GM13977 (cell line): Measurements from ENCODE around the gene SLC12A8.

Experiments
- DNase-seq: peaks from one replicate; pipeline ENCODE4 v3.0.0; 2012; ENCODE audit warnings: low spot score
- in situ Hi-C: fragments of 300-500 bp; cut with MboI; formaldehyde crosslinking; loops from one replicate; pipeline ENCODE4 v1.12.0; 2022; ENCODE audit warnings: low sequenced_read_pairs, low pct_unique_long_range_greater_than_20kb, mixed read lengths, inconsistent platforms; ENCODE audit not compliant: unreplicated experiment
- TF ChIP-seq, protein P1 (sequence below): IDR thresholded peaks from 2 replicates; pipeline ENCODE4 v1.5.1; 2012; ENCODE audit warnings: mild to moderate bottlenecking, control low read depth; ENCODE audit not compliant: insufficient read depth; ENCODE audit errors: extremely low read depth, missing control alignments

SLC12A8 gene

DNA sequence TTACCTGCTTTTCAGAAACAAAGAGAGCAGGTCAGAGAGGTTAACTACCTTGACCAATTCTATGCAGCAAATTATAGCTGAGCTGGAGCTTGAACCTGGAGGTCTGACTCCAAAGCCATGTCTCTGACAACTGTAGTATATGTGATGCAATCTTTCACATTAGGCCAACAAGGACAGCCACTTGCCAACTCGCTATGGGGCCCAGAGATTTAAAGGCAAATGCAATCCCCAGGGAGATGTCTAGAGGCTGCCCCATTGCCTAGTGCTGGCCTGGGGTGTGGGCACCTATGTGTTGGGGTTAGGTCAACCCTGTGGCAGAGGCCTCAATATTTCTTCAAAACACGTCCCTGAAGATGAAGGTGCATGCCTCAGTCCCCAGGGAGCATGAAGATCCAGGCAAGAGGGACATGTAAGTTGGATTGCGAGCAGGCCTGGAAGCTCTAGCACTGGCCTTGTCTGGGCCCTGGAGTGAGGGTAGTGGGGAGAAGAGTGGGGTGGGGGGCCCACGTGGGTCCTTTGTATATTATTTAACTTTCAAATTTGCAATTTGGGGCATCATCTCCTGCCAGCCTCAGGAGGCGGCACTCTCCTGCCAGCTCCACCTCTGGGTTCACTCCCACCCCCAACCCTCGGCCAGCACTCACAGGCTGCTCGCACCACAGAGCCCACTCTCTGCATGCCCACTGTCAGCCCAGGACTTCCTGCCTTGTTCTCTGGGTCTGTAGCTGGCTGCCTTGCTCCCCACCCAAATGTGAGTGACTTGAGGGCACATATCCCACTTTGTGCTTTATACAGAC, 64.3 kb downstream of the SLC12A8 start:
- no peak for DNase-seq

DNA sequence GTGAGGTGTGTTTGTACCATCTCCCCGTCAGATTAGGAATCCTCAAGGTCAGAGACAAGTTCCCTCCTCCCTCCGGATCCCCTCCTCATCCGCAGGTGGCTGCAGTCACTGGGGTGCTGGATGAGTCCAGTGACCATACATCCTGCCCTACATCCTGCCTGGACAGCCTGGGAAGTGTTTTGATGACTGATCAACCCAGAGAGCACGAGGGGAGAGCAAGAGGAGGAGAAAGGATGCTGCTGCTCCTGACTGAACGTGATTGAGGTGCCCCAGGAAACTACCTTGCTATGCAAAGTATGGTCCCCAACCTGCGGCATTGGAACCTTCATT, 65.1 kb downstream of the SLC12A8 start:
- TF ChIP-seq, protein P1, sequence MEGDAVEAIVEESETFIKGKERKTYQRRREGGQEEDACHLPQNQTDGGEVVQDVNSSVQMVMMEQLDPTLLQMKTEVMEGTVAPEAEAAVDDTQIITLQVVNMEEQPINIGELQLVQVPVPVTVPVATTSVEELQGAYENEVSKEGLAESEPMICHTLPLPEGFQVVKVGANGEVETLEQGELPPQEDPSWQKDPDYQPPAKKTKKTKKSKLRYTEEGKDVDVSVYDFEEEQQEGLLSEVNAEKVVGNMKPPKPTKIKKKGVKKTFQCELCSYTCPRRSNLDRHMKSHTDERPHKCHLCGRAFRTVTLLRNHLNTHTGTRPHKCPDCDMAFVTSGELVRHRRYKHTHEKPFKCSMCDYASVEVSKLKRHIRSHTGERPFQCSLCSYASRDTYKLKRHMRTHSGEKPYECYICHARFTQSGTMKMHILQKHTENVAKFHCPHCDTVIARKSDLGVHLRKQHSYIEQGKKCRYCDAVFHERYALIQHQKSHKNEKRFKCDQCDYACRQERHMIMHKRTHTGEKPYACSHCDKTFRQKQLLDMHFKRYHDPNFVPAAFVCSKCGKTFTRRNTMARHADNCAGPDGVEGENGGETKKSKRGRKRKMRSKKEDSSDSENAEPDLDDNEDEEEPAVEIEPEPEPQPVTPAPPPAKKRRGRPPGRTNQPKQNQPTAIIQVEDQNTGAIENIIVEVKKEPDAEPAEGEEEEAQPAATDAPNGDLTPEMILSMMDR = no peak
- no peak for DNase-seq
- in situ Hi-C loops = no loop called here

More for the DNA sequence above, 64.3 kb downstream of the SLC12A8 start:
- TF ChIP-seq, protein P1 = no peak
- in situ Hi-C loops = no loop called here

DNA sequence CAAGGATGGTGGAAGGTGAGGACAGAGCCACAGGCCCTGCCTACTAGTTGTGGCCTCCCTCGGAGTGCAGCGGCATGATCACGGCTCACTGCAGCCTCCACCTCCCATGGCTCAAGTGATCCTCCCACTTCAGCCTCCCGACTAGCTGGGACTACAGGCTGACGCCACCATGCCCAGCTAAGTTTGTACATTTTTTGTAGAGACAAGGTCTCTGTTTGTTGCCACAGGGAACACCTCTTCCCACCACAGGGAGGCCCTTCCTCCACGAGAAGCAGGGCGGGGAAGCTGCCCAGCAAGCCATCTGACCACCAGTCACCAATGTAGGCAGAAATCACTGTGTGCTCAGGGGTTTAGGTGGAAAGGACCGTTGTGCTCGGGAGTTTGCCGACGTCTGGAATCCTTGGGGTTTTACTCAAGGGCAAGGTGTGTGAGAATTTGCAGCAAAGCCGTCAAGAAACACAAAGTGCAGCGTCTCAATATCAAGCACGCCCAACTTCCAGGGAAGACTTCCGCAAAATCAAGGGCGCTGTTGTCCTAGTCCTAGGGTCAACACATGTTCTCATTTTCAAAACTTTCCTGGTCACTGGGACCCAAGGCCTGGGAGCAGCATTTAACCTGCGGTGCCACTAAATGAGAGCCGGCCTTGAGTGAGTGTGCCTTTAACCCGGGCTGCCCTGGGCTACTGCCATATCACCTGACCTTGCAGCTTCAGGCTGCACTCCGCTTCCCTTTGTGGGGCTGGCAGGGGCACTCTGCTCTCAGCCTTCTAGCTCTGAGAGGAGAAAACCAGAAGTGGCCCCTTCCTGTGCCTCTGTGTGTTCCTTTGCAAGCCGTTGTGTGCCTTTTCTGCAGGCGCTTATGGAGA, 65.7 kb downstream of the SLC12A8 start:
- TF ChIP-seq, protein P1 = no peak
- no peak for DNase-seq
- in situ Hi-C loops = no loop called here

DNA sequence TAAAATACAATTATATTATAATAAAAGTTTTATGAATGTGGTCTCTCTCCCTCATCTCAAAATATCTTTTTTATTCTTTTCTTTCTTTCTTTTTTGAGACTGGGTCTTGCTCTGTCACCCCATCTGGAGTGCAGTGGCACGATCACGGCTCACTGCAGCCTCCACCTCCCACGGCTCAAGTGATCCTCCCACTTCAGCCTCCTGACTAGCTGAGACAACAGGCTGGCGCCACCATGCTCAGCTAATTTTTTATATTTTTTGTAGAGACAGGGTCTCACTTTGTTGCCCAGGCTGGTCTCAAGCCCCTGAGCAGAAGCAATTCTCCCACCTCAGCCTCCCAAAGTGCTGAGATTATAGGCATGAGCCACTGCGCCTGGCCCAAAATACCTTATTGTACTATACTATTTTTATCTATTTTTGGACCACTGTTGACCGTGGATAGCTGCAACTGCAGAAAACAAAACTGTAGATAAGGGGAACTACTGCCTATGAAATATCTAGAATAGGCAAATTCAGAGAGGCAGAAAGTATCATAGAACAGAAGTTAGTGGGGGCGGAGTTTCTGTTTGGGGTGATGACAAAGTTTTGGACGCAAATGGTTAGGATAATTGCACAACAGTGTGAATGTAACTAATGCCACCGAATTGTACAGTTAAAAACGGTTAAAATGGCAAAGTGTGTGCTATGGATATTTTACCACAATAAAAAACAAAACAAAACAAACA, 66.6 kb downstream of the SLC12A8 start:
- TF ChIP-seq, protein P1 = no peak
- DNase-seq = no peak
- in situ Hi-C loops = no loop called here

DNA sequence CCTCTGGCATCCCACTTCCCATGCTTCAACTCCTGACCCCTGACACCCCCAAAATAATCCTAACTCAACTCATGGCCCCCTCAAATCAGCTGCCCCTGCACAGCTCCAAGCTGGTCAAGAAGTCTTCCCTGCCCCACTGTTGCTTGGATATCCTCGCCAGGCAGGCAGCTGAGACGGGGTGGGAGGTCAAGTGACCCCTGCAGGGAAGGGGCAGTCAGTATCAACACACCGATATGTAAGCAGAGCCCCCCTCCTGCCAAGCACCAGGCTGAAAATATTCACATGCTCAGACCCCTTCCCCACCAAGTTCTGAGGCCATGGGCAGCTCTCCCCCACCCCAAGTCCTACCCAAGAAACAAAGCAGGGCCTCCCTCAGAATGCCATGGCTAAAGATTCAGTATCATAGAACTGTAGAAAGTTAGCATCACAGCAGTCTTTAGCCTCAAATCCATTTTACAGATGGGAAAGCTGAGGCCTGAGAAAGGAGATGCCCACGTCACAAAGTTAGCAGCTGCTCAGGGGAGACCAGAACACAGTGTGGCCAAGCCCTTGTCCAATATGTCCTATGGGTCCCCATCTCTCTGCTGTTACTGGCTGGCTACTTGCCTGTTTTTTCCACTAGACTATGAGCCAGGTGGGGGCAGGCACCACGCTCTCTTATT, 67.8 kb downstream of the SLC12A8 start:
- TF ChIP-seq, protein P1 = no peak
- DNase-seq = no peak
- in situ Hi-C loops = no loop called here
